Measurements from ENCODE around the gene ENTPD1.
"Not testable (repeated sequence)": the region's sequence is repeated elsewhere in the genome, so short reads cannot be mapped to it uniquely, and the experiment has no call there.

The ENTPD1 gene

GRCh38 chr10:95865814-95866466, 110.0 kb downstream of the ENTPD1 start:
- no peak for DNase-seq (ENCODE audit: low spot score)

GRCh38 chr10:95866467-95866842, 110.5 kb downstream of the ENTPD1 start:
- no peak for DNase-seq (ENCODE audit: low spot score)

- DNase-seq (ENCODE audit: low spot score) = no peak
These were observed 111.9 kb downstream of the ENTPD1 start for GRCh38 chr10:95867866-95868265.

GRCh38 chr10:95872158-95872711, 116.3 kb downstream of the ENTPD1 start:
- no peak for DNase-seq (ENCODE audit: low spot score)

- no peak for DNase-seq (ENCODE audit: low spot score)
These were observed 117.2 kb downstream of the ENTPD1 start for GRCh38 chr10:95873139-95873538.

- DNase-seq (ENCODE audit: low spot score) = no peak
These were observed 117.7 kb downstream of the ENTPD1 start for GRCh38 chr10:95873651-95874050.

GRCh38 chr10:95874783-95875182, 118.8 kb downstream of the ENTPD1 start:
- not testable (repeated sequence) for DNase-seq (ENCODE audit: low spot score)

GRCh38 chr10:95876756-95877155, 120.8 kb downstream of the ENTPD1 start:
- DNase-seq (ENCODE audit: low spot score) = no peak

- DNase-seq (ENCODE audit: low spot score) = no peak
These were observed 121.9 kb downstream of the ENTPD1 start for GRCh38 chr10:95877881-95878280.

- no peak for DNase-seq (ENCODE audit: low spot score)
These were observed 124.7 kb downstream of the ENTPD1 start for GRCh38 chr10:95880704-95881103.

DNA sequence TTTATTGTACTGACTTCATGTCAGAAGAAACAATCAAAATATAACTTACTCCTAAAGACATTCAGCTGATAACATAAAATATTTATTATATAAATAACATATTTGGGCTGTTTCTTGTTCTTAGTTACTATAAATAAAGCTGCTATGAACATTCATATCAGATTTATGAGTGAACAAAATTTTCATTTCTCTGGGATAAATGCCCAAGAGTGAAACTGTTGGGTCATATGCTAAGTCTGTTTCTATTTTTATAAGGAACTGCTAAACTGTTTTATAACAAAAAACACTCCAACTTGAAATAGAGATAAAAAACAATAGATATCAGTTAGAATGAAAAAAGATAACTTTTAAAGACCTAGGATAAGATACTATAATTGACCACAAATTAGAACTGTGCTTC, 125.4 kb downstream of the ENTPD1 start:
- no peak for DNase-seq (ENCODE audit: low spot score)

GRCh38 chr10:95889830-95890229, 133.9 kb downstream of the ENTPD1 start:
- DNase-seq (ENCODE audit: low spot score) = no peak

GRCh38 chr10:95896071-95896850, 140.3 kb downstream of the ENTPD1 start:
- DNase-seq (ENCODE audit: low spot score) = no peak

DNA sequence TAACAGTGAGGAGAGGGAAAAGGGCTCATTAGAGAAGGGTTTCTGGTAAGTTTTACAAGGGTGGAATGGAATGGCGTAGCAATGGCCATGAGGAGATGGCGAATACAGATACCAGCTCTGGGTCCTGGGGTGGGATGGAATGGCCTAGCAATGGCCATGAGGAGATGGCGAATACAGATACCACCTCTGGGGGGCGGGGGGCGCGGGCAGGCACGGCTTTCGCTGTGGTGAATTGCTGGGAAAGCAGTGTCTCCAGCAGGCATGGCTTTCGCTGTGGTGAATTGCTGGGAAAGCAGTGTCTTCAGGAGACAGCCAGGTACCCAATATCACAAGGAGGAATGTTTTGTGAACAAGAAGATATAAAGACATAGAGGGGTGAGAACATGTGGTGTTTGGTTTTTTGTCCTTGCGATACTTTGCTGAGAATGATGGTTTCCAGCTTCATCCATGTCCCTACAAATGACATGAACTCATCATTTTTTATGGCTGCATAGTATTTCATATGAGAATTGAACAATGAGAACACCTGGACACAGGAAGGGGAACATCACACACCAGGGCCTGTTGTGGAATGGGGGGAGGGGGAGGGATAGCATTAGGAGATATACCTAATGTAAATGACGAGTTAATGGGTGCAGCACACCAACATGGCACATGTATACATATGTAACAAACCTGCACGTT, 150.1 kb downstream of the ENTPD1 start:
- not testable (repeated sequence) for DNase-seq (ENCODE audit: low spot score)

GRCh38 chr10:95906677-95907455, 150.9 kb downstream of the ENTPD1 start:
- DNase-seq (ENCODE audit: low spot score) = peak; percentile 30

- peak; percentile 80 for DNase-seq (ENCODE audit: low spot score)
These were observed 151.7 kb downstream of the ENTPD1 start, which contains the start of gene CC2D2B for GRCh38 chr10:95907456-95908253. CC2D2B (plus strand) TSS chr10:95907975; CDS start chr10:95911324, 3,349 bp downstream.

DNA sequence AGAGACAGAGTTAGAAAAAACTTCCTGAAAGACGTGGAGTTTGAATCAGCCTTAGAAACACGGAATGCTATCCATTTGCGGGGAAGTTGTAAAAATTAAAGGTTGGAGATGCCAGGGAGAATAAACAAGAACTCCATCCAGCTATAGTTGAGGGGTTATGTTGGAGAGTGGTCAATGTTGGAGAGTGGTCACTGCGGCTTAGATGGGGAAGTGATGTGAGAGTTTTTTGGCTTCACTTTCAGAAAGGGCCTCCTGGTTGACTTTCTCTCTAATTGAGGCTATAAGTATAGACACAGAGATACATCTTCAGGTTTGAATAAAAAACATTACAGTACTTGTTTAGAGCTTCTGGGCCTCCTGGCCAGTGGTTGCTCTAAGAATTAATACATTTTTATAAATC, 152.5 kb downstream of the ENTPD1 start:
- no peak for DNase-seq (ENCODE audit: low spot score)

DNA sequence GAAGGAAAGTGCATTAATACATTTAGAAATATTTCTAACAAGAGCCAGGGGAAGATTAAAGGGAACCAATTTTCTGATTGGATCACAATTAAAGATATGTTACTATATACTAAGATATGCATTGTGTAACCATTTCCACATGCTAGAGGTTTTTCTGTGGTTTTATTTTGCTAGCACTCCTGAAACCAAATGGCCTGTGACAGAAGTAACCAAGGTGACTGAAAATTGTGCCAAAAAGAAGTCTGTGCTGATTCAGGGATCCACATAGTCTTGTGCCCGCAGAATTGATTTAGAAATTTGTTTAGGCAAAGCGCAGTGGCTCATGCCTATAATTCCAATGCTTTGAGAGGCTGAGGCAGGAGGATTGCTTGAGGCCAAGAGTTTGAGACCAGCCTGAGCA, 153.6 kb downstream of the ENTPD1 start:
- DNase-seq (ENCODE audit: low spot score) = no peak

- DNase-seq (ENCODE audit: low spot score) = not testable (repeated sequence)
These were observed 160.1 kb downstream of the ENTPD1 start for GRCh38 chr10:95916039-95916438.

All from germinal center (tissue), 1 donor.